Brain pericyte (primary cell): Measurements from ENCODE around the gene SEMA4A.

Experiments
- DNase-seq: peaks from one replicate; pipeline ENCODE4 v3.0.0-alpha.2; 2012; ENCODE audit warnings: low read depth, low spot score

SEMA4A gene

DNA sequence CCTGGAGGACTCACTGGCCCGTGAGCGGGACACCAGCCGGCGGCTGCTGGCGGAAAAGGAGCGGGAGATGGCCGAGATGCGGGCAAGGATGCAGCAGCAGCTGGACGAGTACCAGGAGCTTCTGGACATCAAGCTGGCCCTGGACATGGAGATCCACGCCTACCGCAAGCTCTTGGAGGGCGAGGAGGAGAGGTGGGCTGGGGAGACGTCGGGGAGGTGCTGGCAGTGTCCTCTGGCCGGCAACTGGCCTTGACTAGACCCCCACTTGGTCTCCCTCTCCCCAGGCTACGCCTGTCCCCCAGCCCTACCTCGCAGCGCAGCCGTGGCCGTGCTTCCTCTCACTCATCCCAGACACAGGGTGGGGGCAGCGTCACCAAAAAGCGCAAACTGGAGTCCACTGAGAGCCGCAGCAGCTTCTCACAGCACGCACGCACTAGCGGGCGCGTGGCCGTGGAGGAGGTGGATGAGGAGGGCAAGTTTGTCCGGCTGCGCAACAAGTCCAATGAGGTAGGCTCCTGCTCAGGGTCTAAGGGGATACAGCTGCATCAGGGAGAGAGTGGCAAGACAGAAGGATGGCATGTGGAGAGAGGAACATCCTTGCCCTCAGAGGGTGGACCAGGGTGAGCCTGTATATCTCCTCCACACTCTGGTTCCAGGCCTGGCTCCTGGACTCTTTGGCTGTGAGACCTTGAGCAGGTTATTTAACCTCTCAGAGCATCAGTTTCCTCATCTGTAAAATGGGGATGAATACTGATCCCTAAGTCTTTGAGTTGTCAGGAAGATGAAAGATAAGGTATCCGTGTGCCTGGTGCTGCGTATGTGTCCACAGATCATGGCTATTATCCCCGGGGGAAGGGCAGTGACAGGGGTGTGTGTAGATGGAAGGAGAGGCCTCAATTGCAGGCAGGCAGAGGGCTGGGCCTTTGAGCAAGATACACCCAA lies 17.2 kb upstream of the SEMA4A start:
- no peak for DNase-seq

DNA sequence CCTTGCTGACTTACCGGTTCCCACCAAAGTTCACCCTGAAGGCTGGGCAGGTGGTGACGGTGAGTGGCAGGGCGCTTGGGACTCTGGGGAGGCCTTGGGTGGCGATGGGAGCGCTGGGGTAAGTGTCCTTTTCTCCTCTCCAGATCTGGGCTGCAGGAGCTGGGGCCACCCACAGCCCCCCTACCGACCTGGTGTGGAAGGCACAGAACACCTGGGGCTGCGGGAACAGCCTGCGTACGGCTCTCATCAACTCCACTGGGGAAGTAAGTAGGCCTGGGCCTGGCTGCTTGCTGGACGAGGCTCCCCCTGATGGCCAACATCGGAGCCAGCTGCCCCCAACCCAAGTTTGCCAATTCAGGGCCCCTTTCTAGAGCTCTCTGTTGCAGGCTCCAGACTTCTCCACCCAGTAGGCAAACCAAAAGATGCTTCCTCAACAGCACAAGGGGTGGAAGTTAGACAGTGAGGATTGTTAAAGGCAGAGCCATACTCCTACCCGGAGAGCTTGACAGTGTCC lies 16.4 kb upstream of the SEMA4A start:
- no peak for DNase-seq

DNA sequence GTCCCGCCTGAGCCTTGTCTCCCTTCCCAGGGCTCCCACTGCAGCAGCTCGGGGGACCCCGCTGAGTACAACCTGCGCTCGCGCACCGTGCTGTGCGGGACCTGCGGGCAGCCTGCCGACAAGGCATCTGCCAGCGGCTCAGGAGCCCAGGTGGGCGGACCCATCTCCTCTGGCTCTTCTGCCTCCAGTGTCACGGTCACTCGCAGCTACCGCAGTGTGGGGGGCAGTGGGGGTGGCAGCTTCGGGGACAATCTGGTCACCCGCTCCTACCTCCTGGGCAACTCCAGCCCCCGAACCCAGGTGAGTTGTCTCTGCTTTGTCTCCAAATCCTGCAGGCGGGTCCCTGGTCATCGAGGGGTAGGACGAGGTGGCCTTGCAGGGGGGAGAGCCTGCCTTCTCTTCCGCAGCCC lies 14.9 kb upstream of the SEMA4A start:
- no peak for DNase-seq

DNA sequence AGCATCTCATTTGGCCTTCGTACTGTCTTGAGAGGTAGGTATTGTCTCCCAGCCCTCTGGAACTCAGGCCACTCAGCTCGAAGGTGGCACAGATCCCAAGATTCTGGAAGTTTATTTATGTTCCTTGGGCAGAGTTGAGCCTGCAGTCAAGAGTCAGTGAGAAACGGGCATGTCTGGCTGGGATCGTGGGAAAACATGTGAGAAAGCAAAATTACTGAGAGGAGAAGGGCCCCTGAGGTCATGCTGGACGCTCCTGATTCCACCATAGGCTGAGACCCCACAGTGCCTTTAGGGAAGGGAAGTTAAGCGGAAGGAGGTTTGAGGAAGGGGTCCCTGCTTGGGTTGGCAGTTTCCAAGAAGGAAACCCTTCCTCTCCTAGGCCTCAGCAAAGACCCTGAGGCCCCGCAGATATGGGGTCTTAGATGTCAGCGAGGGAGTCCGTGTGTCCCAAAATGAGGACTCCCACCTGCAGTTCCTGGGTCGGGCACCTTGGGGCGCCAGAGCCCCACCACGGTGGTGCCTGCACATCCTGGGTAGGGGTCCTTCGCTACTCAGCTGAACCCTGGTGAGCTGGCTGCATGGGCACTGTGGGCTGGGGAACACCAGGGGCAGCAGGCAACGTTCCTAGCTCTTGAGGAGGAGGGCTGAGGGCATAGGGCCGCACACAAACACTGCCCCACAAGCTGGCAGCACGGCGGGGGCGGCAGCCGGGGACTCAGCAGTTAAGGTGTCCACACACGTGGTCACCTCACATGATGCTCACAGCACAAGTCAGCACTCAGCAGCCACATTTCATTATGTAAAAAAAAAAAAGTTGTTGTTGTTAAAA lies 12.3 kb upstream of the SEMA4A start:
- no peak for DNase-seq

DNA sequence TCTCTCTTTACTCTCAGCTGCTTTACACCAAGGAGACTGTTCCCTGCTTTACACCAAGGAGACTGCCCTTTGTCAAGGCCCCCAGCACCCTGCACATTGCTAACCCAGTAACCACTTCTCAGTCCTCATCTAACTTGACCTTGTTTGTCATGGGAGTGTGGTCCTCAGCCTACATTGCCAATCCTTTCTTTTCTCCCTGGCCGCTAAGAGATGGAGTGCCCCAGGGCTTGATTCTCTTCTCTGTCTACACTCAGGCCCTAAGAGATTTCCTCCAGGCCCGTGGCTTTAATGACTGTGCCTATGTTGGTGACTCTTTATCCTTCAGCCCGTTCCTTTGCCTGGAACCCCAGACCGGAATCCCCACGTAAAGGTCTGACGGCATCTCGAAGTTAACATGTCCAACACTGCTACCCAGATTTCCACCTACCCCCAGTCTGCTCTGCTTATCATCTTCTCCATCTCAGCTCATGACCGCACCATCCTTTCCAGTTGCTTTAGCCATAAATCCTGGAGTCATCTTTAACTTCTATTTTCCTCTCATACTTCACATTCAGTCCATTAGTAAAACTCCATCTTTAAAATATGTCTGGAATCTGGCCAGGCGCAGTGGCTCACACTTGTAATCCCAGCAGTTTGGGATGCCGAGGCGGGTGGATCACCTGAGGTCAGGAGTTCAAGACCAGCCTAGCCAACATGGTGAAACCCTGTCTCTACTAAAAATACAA lies 9.5 kb upstream of the SEMA4A start:
- no peak for DNase-seq

DNA sequence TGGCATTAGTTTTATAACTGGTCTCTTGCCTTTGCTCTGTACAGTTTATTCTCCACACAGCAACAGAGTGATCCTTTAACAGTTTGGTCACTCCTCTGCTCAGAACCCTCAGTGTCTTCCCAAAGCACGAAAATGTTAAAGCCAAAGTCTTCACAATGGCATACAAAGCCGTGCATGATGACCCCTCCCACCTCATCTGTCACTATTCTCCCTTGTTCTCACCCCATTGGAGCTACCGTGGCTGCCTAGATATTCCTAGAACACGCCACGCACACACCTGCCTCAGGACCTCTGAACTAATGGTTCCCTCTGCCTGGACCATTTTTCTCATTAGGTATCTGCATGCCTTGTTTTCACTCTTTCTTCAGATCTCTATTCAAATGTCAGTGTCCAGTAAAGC lies 8.6 kb upstream of the SEMA4A start:
- no peak for DNase-seq

DNA sequence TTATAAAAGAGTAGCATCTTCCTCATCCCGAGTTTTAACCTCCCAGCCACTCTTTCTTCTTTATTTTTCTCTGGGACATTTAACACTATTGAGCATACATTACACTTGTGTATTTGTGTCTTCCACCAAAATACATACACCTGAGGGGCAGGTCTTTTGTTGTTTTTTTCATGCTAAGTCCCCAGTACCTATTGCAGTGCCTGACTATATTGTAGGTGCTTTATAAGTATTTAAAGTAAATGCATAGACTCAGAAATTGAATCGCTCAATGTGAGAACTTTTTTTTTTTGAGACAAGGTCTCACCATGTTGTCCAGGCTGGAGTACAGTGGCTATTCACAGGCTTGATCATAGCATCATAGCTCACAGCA lies 7.8 kb upstream of the SEMA4A start:
- DNase-seq: no peak

DNA sequence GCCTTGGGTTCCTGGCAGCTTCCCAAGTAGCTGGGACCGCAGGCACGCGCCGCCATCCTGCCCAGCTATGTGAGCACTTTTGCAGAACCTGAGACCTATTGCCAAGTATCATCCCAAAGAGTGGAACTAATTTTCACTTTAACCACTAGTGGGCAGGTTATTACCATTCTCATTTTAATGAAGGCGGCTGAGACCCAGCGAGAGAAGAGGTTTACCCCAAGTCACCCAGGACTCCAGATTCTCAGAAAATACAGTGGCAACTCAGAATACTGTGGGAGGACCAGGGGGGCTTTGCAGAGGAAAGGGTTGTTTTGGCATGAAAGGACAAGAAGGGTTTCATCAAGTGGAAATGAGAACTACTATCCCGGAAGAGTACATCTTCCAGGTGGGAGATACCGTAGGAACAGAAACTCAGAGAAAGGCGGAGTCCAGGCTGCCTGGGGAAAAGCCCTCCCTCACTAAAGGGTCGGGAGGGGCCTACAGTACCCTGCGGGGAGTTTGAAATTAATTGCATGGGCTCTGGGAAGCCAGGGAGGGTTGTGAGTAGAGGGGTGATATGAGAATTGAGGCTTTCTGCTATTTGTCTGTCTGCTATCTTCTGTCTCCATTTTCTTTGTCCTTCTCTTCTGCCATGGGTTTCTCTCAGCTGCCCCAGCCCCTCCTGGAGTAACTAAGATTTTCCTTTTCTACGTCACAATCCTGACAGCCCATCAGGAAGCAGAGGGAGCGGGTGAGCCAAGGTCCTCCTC lies 7.2 kb upstream of the SEMA4A start:
- DNase-seq: peak; percentile 78

DNA sequence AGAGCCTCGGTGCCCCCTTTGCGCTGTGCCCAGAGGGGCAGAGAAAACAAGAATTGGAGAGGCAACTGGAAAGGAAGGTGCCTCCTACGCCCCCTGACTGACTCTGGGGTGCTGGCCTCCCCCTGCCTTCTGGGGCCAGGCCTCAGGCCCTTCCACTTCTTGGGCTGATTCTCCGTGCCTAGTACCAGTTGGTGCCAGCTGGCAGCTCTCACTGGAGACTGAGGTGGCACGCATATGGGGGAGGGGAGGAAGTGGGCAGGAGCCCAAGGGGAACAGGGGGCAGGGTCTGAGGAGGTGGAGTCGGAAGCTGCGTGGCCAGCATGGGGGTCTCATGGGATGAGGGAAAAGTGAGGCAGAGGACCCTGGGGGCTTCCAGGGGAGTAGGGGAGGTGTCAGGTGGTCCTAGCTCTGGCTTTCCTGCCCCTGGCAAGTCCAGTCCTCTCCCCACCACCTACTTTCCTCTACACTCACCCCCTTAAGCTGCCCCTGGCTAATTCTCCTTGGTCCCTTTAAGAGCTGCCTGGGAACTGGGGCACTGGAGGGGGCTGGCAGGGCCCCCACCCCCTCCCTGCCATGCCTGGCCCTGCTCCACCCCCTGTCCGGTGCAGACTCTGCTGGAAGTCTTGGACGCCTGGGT lies 6.5 kb upstream of the SEMA4A start:
- DNase-seq: no peak

DNA sequence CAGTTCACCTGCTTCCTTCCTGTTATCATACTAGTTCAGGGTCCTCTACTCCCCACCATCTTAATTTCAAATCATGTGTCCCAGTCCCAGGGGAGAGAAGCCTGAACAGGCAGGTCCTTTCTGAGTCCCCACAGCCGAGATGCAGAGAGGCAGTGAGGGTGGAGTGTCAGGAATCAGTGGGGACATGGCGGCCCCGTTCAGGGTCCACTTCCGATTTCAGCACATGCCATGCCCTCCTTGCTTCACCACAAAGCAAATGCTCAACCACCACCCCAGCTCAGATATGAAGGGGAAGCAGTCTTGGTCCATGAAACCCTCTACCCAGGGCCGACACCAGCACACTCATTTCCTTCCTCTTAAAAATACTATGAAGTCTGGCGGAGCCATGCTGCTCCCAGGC lies 5.2 kb upstream of the SEMA4A start:
- no peak for DNase-seq

DNA sequence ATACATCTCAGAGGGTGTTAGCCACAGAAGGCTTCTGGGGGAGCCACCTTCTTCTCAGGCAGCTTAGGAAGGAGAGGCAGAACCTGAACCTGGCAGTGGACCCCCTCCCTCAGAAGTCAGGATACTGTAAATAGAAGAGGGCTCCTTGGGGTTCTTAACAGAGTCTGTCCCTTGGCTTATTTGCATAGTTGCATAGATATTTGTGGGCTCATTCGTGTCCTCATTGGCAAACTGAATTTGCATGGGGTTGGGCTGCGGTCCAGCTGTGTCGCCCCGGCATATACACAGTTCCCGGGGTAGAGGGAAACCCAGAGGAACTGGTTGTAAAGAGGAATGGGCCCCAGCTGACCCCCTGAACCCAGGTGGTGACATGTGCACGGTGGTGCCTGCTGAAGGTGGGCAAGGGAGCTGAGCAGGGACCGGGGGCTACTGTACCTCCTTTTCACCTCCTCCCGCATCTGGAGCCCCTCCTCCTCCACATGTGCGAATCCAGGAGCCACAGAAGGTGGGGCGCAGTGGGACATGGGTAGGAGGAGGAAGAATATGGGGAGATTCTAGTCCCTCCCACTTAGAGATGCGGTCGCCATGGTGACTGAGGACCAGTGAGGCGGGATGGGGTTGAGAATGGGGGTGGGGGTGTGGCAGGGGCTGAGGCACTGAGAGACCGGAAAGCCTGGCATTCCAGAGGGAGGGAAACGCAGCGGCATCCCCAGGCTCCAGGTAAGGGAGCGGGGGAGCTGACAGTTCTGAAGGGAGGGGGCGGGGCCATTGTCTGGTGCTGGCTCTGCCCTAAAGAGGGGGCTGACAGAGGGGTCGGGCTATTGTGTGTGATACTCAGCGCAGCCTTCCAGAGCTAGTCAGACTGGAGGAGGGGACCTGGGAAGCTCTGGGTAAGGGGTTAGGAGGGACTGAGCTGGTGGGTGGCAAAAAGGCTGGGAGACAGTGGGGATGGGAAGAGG lies 3.7 kb upstream of the SEMA4A start:
- no peak for DNase-seq

DNA sequence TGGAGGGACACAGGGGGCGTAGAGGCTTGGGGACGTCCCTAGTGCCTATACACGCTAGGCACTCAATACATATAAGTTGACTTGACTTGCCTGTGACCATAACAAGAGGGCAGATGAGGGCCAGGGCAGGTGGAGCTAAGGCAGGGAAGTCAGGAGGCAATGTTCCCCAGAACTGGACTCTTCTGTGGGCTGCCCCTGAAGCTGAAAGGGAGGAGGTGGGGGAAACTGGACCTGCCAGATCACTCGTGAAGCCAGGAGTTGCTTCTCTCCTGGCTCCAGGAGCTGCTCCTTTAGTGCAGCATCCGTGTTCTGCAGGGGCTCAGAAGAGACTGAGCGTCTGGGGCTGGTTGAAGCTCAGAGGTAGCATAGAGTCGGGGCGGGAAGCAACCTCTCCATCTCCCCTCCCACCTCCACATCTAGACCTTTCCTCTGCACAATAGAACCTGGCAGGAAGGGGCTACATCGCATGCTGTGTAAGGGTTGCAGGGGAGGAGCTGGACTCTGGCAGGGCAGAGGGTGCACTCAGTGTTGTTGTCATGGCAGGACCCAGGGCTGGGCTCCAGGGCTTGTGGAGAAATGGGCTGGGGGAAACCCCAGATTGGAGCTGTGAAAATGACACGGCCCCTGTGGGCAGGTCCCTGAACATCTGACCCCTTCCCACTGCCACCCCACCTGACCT lies 2.9 kb upstream of the SEMA4A start:
- DNase-seq: no peak

DNA sequence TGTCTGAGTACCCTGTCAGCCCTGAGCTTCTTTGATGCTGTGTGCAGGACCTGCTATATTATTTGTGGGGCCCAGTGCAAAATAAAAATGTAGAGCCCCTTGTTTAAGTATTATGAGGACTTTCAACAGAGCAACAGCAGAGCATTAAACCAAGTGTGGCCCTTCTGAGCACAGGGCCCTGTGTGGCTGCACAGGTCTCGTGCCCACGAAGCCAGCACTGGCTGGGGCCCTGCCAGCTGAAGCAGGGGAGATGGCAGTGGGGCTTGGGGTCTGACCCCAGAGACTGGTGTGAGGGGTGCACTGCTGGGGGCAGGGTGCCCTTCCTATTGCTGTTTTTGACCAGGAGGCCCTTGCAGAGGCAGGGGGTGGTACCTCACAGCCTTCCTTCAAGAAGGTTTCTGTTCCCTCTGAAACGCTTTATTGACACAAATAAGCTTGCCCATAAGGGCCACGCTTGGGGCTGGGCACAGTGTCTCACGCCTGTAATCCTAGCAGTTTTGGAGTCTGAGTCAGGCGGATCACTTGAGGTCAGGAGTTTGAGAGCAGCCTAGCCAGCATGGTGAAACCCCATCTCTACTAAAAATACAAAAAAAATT lies 2.2 kb upstream of the SEMA4A start:
- DNase-seq: no peak

DNA sequence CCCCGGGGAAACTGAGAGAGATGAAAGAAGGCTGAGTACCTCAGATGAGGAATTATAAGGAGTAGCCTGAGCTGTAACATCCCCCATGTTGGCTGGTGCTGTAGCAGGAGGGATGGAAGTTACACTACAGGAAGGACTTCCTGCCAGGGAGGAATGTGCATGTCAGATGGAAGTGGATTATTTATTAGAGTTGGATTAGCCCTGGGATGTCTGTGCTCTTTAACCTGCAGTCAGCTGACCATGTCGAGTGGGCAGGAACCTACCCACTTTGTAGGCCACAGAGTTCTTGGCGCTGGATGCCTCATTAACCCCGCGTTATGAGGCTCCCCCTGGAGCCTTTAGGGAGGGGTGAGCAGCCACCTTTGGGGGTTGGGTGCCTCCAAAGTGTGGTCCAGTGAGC lies 757 bp upstream of the SEMA4A start:
- DNase-seq: no peak

DNA sequence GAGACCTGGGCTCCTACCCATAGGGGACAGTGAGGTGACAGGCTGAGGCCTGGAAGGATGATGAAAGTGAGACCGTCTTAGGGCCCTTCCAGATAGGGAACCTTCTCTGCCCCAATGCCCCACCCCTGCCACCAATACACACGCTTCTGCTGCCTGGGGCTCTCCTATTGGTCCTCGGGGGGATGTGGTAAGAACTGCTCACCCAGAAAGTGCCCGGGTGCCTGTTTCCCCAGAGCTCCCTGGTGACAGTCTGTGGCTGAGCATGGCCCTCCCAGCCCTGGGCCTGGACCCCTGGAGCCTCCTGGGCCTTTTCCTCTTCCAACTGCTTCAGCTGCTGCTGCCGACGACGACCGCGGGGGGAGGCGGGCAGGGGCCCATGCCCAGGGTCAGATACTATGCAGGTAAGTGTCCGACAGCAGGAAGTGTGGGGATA lies 948 bp downstream of the SEMA4A start:
- DNase-seq: no peak

DNA sequence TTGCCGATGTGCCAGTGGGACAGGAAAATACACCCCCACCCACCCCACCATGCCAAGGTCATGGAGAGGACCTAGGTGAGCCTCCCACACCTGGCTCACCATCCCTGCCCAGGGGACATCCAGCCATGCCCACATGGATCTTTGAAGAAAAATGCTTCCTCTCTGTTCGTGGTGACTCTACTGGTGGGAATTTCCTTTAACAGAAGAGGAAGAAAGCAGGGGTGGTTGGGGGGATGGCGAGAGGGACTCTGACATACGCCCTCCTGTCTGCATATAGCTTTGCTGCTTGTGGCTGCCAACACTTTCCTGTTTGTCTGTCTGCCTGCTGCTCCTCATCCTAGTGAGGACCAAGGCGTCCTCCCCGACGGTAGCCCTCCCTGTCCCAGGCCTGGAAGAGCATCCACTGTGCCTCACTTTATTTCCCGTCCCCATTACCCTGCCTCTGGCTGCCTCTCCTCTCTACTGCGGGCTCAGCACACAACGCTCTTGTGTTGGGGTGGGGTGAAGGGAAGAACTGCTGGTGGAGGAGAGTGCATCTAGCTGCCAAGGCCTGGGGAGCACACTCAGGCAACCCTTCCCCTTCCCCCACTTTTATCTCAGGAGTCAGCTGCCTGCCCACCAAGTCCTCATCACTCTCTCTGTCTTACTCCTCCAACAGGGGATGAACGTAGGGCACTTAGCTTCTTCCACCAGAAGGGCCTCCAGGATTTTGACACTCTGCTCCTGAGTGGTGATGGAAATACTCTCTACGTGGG lies 2.5 kb downstream of the SEMA4A start:
- no peak for DNase-seq

DNA sequence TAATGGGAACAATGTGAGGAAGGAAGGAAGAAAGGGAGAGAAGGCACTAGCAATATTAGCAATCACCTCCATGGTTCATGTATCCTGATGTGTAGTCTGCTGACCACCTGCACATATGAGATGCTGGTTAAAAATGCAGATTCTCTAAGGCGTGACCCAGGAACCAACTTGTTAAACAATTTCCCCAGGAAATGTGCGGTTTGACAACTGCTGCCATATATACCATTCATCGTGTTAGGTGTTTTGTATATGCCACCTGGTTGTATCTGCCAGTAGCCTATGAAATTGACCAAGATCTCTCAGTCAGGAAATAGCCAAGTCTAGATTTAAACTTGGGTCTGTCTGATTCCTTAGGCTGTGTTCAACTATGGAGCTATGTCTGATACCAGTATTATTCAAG lies 4.1 kb downstream of the SEMA4A start:
- DNase-seq: no peak

DNA sequence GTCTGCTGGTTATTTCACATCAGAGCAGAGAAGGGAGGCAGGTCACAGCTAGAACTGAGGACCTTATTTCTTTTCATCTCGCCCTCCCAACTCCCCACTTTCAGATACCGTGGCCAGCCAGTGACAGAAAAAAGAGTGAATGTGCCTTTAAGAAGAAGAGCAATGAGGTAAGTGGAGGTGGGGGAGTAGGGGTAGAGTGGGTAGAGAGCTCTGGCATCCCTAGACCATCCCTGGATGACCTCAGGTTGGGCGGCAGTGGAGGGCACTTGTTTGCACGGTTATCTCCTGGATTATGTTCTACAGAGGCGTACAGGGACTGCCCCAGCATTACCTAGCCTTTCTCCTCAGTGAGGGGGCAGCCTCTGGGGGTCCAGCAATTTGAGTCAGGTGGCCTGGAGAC lies 4.6 kb downstream of the SEMA4A start:
- no peak for DNase-seq
